GM21723 (cell line): ENCODE data around the gene NOP16.
"Not testable (repeated sequence)": the region's sequence is repeated elsewhere in the genome, so short reads cannot be mapped to it uniquely, and the experiment has no call there.

ENCODE experiments used
- ATAC-seq: cut with Tn5 transposase; IDR thresholded peaks from one replicate; pipeline ENCODE4 v1.9.1; 2021; ENCODE audit warnings: mild to moderate bottlenecking, moderate library complexity; ENCODE audit not compliant: unreplicated experiment

NOP16 gene

DNA sequence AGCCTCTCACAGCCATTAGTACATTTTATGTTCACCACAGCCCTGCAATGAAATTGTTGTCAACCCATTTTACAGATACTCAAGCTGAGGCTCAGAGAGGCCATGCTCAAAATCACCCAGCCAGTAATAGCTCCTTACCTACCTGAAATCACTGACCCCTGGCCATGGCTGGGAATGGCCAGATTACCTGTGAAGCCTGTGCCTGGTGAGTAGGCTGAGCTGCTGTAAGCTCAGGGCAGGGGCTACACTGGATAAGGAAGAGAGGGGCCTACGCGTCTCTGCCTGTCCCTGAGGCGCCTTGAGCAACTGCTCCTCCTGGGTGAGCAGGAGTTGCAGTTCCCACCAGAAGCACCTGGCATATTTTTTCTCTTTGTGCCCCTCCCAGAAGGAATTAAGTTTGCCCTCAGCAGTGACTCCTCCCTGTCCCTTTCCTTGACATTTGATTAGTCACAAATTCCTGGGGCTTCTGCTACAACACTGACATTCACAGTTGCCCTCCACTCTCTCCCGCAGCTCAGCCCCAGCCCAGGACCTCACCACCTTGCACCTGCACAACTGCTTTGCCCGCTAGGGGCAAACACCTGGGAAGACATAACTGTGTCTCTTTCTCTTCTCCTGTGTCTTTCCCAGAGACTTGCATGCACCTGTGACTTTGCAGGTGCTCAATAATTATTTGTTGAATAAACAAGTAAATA, 22.2 kb upstream of the NOP16 start:
- ATAC-seq: no peak

DNA sequence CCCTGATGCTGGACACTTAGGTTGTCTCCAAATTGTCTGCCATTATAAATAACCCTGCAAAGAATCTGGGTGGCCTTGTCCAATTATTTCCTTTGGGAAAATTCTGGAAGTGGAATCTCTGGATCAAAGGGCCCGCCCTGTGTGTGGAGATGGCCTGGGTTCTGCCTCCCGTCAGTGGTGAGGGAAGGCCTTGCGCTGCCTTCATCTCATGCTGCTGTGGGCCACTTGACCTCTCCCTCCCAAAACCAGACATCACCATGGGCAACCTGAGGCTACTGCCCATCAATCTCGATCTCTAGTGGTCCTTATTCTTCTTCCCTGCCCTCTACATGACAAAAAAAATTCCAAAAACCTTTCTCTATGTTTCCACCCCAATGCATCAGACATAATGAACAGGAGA, 21.4 kb upstream of the NOP16 start:
- ATAC-seq: no peak

DNA sequence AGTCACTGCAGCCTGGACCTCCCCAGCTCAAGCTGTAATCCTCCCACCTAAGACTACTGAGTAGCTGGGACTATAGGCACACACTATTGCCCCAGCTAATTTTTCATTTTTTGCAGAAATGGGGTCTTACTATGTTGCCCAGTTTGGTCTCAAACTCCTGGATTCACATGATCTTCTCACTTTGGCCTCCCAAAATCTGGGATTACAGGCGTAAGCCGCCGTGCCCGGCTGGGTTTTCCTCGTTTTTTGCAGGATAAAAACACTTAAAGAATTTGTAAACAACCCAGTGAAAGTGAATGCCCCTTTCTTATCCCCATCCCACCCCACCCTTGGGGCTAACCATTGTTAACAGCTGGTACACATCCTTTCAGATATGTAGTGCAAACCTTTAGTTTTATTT, 20.2 kb upstream of the NOP16 start:
- ATAC-seq: no peak

DNA sequence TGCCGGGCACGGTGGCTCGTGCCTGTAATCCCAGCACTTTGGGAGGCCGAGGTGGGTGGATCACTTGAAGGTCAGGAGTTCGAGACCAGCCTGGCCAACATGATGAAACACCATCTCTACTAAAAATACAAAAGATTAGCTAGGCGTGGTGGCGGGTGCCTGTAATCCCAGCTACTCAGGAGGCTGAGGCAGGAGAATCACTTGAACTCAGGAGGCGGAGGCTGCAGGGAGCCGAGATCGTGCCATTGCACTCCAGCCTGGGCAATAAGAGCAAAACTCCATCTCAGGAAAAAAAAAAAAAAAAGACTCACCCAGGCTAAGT, 19.8 kb upstream of the NOP16 start:
- ATAC-seq: not testable (repeated sequence)

DNA sequence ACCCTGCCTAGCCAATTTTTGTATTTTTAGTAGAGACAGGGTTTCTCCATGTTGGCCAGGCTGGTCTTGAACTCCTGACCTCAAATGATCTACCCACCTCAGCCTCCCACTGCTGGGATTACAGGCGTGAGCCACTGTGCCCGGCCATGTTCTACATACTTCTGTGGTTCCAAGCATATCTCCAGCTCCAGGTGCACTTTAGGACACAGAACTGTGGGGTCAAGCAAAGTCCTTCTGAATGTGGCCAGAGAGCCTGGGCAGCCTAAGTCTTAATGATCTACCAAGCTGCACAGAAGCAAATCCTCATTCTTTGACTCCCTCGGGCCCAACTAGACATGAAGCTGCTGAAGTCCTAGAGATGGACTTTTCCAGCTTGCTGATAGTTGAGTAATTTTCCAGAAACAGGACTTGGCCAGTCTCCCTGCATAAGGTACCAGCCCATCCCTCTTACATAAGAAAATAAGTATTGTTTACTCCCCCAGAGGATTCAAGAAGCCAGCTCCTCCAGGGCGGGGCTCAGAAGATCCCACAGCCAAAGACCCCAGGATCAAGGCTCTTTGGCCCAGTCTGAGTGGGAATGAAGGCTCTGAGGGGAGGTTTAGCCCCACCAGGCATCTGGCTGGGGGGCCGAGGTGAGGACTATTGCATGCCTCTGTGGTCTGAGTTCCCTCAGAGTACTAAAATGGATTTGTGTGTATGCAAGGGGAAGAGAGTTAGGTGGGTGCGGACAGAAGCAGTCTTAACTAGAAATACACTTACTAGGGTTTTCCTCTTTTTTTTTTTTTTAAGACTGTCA, 19.3 kb upstream of the NOP16 start:
- no peak for ATAC-seq

DNA sequence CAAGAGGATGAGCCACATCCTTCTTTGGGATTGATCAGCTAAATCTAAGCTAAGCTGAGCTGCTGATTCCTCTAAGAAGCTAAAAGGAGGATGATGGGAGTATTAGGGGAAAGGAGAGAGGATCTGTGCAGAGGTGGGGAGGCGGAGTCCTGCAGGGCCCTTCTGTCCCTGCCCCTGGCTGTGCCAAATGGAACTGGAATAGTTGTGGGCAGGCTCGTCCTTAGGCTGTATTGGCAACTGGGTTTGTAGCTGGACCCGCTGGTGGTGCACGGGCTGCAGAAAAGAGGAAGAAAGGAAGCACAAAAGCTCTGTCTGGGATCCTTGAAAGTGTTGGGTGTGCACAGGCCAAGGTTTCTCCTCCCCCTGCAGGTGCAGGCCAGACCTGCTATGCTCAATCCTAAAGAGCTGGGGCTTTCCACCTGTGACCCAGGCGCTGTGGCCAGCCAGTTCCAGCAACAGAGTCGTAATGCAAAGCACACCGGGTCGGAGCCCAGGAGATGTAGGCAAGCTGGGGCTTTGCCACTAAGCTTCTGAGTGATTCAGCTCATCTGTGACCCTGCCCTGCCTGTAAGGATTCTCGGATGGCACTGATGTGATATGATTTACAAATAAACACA, 18.1 kb upstream of the NOP16 start:
- no peak for ATAC-seq

DNA sequence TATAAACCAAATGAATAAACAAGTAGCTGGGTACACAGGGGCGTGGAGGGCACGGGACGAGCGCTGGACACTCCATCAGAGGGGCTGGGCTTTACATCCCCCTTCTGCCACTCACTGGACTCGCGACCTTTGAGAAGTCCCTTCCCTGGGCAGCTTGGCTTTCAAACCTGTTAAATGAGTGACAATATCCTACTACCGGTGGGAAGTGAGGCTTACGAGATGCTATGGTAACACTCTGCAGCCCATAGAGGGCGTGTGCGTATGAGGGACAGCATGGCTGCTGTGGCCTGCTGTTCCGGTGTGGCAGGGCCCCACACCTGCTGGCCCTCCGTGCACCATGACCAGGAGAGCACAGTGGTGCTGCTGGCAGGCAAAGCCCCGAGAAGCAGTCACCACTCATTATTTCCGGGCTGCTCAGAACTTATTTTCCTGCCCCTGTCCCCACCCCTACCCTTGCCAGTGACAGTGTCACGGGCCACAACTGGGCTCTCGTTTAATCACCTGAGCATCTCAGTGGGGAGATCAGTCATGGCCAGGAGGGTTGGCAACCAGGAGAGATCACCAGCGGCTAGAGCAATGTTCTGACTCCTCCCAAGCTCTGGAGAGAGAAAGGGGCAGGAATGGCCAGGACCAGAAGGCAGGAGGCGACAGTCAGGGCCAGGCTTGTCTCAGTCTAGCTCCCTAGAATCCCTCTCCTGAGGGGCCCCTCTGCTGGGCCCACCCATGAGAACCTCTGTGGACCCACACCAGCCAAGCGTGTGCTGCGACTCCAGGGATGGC, 17.4 kb upstream of the NOP16 start:
- ATAC-seq: no peak

DNA sequence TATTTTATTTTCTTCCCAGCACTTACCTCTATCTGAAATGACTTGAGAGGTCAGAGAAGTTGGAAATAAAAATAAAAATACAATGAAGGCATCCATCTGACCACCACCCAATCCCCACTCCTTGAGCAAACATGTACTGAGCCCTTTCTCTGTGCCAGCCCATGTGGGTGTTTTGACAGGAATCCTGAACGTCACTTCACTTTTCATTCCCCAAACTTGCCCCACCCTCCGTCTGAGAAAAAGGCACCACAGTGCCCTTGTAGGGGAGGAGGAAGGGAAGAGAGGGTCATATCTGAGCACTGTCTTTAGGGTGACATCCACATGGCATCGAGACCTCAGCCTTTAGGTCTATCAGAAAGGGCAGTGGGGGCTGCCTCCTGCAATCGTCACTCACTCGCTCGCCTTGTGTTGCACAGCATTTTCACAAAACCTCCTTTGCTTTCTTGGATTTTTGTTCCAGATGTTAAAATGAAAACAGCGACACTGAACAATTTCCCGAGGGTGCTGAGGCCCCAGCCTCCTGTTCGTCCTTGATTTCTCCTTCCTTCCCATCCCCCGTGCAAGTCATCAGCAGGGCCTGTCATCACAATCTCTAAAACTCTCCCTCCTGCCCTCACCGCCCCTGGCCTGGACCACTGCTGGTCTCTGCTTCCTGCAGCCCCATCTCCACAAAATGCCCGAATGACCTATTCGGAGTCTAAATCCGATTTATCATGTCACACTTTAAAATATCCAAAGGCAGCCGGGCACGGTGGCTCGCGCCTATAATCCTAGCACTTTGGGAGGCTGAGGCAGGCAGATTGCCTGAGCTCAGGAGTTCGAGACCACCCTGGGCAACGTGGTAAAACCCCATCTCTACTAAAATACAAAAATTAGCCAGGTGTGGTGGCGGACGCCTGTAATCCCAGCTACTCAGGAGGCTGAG, 13.1 kb upstream of the NOP16 start:
- no peak for ATAC-seq

DNA sequence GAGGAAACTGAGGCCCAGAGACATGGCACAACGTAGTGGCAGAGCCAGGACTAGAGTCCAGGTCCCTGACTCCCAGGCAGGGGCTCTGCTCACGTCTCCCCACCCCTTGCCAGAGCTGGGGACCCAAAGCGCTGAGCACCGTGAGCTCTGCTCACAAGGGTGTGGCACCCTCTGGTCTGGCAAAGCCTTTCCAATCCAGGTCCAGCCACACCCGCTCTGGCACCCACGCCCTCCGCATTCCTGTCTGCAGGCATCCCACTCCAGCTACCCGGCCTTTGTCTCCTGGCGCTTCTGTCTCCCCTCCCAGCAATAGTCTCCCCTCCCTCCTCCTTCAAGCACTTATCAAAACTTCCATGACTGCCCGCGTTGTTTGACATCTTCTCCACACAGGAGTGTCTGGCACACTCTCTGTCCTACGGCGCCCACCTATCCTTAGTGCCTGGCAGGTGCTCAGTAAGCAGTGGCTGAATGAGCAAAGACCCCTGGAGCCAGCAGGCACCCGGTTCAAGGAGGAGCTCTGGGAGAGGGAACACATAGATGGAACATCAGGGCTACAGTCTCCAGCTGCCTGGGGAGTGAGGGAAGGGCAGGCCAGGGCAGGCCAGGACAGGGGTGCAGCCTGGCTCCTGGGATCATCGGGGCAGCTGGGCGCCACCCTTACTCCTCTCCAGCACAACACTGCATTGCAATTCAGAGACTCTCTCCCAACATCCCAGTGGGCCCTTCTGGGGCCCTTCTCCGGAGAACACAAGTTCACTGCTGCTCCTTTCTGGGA, 12.2 kb upstream of the NOP16 start:
- no peak for ATAC-seq

DNA sequence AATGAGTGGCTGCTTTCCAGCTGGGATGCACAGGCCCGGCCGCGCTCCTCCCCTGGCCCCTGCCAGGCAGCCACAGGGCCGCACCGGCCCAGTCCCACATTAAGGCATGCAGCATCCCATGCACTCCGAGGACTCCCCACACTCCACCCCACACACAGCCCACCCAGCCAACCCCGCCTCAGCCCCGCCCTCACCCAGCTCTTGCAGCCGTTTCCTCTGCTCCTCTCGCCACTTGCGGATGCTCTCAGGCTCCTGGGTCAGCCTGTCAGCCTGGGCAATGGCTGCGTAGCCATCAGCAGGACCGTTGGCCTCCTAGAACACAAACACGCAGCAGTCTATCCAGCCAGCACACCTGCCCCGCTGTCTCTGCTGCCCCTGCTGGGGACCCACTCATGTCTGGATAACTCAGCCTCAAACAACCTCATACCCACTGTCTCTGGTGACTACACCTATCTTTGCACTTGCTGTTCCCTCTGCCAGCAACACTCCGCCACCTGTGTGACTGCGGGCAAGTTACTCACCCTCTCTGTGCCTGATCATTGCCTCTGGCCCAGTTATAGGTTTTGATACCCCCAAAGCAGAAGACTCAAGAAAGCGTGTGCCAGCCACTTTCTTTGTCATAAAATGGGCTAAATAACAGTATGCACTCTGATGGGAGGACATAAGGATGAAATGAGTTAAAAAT, 9.5 kb upstream of the NOP16 start:
- no peak for ATAC-seq

DNA sequence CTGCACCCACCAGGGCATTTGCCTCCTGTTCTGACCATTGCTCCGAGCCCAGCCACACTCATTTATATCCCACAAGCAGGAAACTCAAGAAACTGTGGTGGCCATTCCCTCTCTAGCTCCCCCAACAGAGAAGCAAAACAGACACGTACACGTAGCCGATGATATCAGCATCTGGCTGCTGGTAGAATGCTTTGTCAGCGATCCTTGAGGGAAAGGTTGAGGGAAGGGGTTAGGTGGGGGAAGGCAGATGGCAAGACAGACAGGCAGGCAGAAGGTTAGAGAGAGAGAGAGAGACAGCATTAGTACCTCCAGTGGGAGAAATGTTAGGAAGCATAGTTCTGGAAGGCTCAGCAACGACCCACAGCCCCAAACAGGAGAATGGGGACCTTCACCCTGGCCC, 7.9 kb upstream of the NOP16 start:
- no peak for ATAC-seq

DNA sequence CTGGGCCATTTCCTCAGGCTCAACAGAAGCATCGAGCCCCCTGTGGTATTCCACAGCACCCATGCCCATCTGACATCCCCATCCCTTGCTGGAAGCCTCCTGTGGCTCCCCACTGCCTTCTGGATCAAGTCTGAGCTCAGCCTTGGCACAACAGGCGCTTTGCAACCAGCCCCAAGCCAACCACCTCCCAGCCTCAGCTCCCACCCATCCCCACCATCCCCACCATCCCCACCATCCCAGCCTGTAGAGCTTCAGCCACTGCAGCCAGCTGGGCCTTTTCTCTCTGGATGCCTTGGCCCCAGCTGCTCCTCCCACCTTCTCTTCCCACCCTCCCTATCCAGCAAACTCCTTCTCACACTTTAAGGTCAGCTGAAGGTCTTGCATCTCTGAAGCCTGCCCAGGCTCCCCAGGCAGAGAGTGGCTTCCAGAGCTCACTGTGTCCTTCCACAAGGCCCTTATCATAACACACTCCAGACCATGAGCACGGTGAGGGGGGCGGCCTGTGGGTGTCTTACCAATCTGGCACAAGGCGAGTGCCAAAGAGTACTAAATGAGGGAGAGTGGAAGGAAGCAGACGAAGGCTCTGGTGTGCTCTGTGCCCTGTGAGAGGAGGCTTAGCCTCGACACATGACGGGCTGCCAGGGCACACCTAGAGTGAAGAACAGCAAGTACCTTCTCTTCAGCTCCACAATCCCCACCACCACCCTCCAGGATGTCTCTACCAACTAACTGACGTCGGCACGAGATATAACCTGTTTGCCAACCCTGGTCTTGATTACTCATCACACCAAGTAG, 6.7 kb upstream of the NOP16 start:
- ATAC-seq: no peak

DNA sequence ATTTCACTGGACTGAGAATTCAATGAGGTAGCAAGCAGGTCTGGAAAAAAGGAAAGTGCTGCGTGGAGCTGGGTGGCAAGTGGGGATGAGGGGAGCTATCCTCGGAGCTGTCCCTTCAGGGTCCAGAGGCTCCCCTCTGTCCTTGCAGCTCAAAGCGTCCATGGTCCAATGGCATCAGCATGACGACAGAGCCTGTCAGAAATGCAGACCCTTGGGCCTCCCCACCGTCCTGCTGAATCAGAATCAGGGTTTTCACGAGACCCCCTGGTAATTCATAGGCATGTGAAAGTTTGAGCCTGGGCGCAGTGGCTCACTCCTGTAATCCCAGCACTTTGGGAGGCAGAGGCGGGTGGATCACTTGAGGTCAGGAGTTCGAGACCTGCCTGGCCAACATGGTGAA, 5.7 kb upstream of the NOP16 start:
- ATAC-seq: no peak

DNA sequence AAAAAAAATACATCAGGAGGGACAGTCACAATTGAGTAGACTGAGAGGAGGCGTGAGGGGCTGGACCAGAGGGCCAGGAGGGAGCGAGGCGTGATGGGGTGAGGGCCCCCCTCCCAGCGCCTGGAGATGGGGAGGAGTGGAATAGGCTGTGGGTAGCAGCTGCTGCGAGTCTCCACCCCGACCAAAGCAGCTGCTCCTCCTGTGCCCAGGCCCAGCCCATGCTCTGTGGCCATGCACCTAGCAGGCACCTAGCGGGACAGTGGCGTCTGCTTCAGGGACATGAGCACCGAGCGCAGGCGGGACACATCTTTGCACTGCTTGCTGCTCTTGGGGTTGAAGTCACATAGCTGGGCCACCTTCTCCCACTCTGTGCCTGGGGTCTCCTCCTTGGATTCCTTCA, 4.1 kb upstream of the NOP16 start:
- no peak for ATAC-seq

DNA sequence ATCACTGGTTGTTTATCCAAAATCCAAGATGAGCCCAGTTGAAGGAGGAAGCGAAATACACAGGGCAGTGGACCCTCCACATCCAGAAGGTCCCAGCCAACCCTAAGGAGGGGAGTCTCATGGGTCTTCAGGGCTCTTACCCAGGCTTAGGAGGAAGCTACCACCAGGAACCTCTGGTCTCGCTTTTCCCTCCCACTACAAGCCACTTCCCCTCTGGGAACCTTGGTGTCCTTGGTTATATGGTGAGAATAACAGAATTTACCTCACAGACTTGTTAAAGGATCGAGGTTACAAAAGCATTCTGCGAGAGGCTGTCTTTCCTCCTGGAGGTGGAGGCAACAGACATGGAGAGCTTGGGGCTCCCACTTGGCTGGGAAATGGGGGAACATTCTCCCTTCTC, 3.6 kb upstream of the NOP16 start:
- no peak for ATAC-seq

DNA sequence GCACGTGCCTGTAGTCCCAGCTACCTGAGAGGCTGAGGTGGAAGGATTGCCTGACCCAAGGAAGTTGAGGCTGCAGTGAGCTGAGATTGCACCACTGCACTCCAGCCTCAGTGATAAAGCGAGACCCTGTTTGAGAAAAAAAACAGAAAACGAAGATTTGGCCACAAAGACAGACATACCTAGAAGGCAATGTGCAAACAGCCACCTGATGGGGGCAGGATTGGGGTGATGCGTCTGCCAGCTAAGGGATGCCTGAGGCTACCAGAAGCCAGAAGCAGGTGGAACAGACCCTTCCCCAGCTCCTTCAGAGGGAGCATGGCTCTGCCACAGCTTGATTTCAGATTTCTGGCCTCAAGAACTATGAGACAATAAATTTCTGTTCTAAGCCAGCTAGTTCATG, 3.1 kb upstream of the NOP16 start:
- no peak for ATAC-seq

DNA sequence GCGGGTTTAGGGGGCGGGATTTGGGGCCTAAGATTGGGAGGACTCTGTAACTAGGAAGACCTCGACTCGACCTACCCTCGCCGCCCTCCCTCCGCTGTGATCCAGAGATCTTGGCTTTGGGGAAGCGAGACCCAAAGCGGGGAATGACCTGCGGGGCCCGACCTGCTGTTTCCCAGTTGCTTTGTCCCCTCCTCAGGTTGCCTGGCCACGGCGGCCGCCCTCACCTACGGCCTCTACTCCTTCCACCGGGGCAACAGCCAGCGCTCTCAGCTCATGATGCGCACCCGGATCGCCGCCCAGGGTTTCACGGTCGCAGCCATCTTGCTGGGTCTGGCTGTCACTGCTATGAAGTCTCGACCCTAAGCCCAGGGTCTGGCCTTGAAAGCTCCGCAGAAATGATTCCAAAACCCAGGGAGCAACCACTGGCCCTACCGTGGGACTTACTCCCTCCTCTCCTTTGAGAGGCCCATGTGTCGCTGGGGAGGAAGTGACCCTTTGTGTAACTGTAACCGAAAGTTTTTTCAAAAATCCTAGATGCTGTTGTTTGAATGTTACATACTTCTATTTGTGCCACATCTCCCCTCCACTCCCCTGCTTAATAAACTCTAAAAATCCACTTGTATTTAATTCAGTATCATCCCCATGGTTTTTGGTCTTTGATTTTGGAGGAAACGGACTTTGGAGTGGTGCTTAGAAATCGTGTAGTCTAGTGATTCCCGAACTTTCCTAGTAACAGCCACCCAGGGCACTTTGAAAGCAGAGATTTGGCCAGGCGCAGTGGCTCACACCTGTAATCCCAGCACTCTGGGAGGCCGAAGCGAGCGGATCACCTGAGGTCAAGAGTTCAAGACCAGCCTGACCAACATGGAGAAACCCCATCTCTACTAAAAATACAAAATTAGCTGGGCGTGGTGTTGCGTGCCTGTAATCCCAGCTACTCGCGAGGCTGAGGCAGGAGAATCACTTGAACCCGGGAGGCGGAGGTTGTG, 1.0 kb upstream of the NOP16 start:
- peak; percentile 38 for ATAC-seq
